Skeletal muscle cell (primary cell): Measurements from ENCODE around the gene RIOK3.

Source experiments
- DNase-seq: peaks from one replicate; pipeline ENCODE4 v3.0.0-alpha.2; 2010; ENCODE audit warnings: low read depth
- H3K4me3 ChIP-seq: 2 replicates; pipeline ENCODE4 v1.5.1; 2011; ENCODE audit warnings: low read depth, mild to moderate bottlenecking, control low read depth, low read length, moderate library complexity

The RIOK3 gene

GRCh38 chr18:23523429-23524212 is 70.5 kb downstream of the RIOK3 start:
- DNase-seq, result no peak
- H3K4me3 ChIP-seq, result no peak overlapping the region

- H3K4me3 ChIP-seq, result no peak overlapping the region
- DNase-seq, result no peak
Measured at GRCh38 chr18:23524213-23524707, 71.2 kb downstream of the RIOK3 start.

GRCh38 chr18:23526501-23527063 is 73.5 kb downstream of the RIOK3 start:
- no peak overlapping the region for H3K4me3 ChIP-seq
- no peak for DNase-seq

- no peak overlapping the region for H3K4me3 ChIP-seq
- no peak for DNase-seq
Measured at GRCh38 chr18:23528580-23529472, 75.7 kb downstream of the RIOK3 start.

- DNase-seq, result no peak
- no peak overlapping the region for H3K4me3 ChIP-seq
Measured at GRCh38 chr18:23529604-23530003, 76.5 kb downstream of the RIOK3 start.

GRCh38 chr18:23530195-23530594 is 77.1 kb downstream of the RIOK3 start:
- H3K4me3 ChIP-seq, result no peak overlapping the region

GRCh38 chr18:23531912-23532311 is 78.8 kb downstream of the RIOK3 start:
- H3K4me3 ChIP-seq, result no peak overlapping the region
- no peak for DNase-seq

More at GRCh38 chr18:23530195-23530594, 77.1 kb downstream of the RIOK3 start:
- no peak for DNase-seq
